HUES6 (cell line): ENCODE measurements around the gene CTBP1.

Source experiments
- H3K27ac ChIP-seq: 2 replicates; pipeline ENCODE4 v1.7.0; 2013; ENCODE audit warnings: low read depth, mild to moderate bottlenecking, low read length, inconsistent platforms
- H3K27me3 ChIP-seq: 2 replicates; pipeline ENCODE4 v1.6.1; 2013; ENCODE audit warnings: low read length; ENCODE audit not compliant: control insufficient read depth, insufficient read depth
- H3K36me3 ChIP-seq: 2 replicates; pipeline ENCODE4 v1.6.1; 2013; ENCODE audit warnings: low read length; ENCODE audit not compliant: control insufficient read depth, insufficient read depth
- H3K4me1 ChIP-seq: 2 replicates; pipeline ENCODE4 v1.6.1; 2013; ENCODE audit warnings: low read length; ENCODE audit not compliant: control insufficient read depth, insufficient read depth
- H3K4me3 ChIP-seq: 2 replicates; pipeline ENCODE4 v1.5.1; 2013; ENCODE audit warnings: low read depth, low read length
- H3K9ac ChIP-seq: one replicate; pipeline ENCODE4 v1.6.1; 2013; ENCODE audit warnings: mild to moderate bottlenecking, low read length
- H3K9me3 ChIP-seq: 2 replicates; pipeline ENCODE4 v1.6.1; 2013; ENCODE audit warnings: low read depth, low read length; ENCODE audit not compliant: control insufficient read depth, insufficient read depth

CTBP1 gene

GRCh38 chr4:1248245-1249147 is at the start of gene CTBP1:
Gene CTBP1 (minus strand): TSS chr4:1249130. CDS start chr4:1241331, 7,799 bp downstream.
- H3K27ac ChIP-seq, result peak within 1 kb of the TSS; percentile 98
- peak within 1 kb of the TSS; percentile 87 for H3K4me3 ChIP-seq
- peaks cover 15% of the 10 kb centered on the region for H3K4me1 ChIP-seq
- H3K27me3 ChIP-seq, result no peaks in the 10 kb centered on the region
- H3K36me3 ChIP-seq, result peaks cover 19% of the 10 kb centered on the region
- H3K9me3 ChIP-seq, result peaks cover 35% of the 10 kb centered on the region
- H3K9ac ChIP-seq, result peak within 1 kb of the TSS; percentile 95

GRCh38 chr4:1298461-1298860 is 49.5 kb upstream of the CTBP1 start:
- H3K4me1 ChIP-seq, result peaks cover 26% of the 10 kb centered on the region
- H3K4me3 ChIP-seq, result no peak overlapping the region
- no peaks in the 10 kb centered on the region for H3K27me3 ChIP-seq
- no peaks in the 10 kb centered on the region for H3K9me3 ChIP-seq
- H3K9ac ChIP-seq, result no peak overlapping the region
- no peak overlapping the region for H3K27ac ChIP-seq
- peaks cover 47% of the 10 kb centered on the region for H3K36me3 ChIP-seq

- Histone ChIP-seq H3K36me3 (peaks cover 47% of the 10 kb centered on the region), H3K4me1 (peaks cover 28% of the 10 kb centered on the region)
These were observed 48.8 kb upstream of the CTBP1 start for GRCh38 chr4:1297456-1298325.

GRCh38 chr4:1297023-1297395 is 48.1 kb upstream of the CTBP1 start:
- Histone ChIP-seq H3K36me3 (peaks cover 54% of the 10 kb centered on the region), H3K4me3 (no peak overlapping the region), H3K9ac (no peak overlapping the region), H3K4me1 (peaks cover 28% of the 10 kb centered on the region), H3K9me3 (no peaks in the 10 kb centered on the region), H3K27me3 (no peaks in the 10 kb centered on the region), H3K27ac (no peak overlapping the region)

More at GRCh38 chr4:1297456-1298325, 48.8 kb upstream of the CTBP1 start:
- Histone ChIP-seq H3K9ac (no peak overlapping the region), H3K27ac (no peak overlapping the region), H3K4me3 (no peak overlapping the region), H3K9me3 (no peaks in the 10 kb centered on the region), H3K27me3 (no peaks in the 10 kb centered on the region)

GRCh38 chr4:1296324-1297022 is 47.5 kb upstream of the CTBP1 start:
- H3K4me3 ChIP-seq, result no peak overlapping the region
- peaks cover 57% of the 10 kb centered on the region for H3K36me3 ChIP-seq
- H3K27ac ChIP-seq, result no peak overlapping the region

GRCh38 chr4:1295405-1296055 is 46.6 kb upstream of the CTBP1 start:
- no peaks in the 10 kb centered on the region for H3K27me3 ChIP-seq
- no peak overlapping the region for H3K27ac ChIP-seq
- H3K36me3 ChIP-seq, result peaks cover 50% of the 10 kb centered on the region
- no peaks in the 10 kb centered on the region for H3K9me3 ChIP-seq
- H3K9ac ChIP-seq, result no peak overlapping the region
- H3K4me3 ChIP-seq, result no peak overlapping the region
- peaks cover 31% of the 10 kb centered on the region for H3K4me1 ChIP-seq

More at GRCh38 chr4:1296324-1297022, 47.5 kb upstream of the CTBP1 start:
- no peaks in the 10 kb centered on the region for H3K9me3 ChIP-seq
- H3K9ac ChIP-seq, result no peak overlapping the region
- no peaks in the 10 kb centered on the region for H3K27me3 ChIP-seq
- peaks cover 28% of the 10 kb centered on the region for H3K4me1 ChIP-seq

GRCh38 chr4:1294891-1295290 is 46.0 kb upstream of the CTBP1 start:
- peaks cover 44% of the 10 kb centered on the region for H3K36me3 ChIP-seq
- no peak overlapping the region for H3K27ac ChIP-seq
- no peak overlapping the region for H3K9ac ChIP-seq
- H3K4me1 ChIP-seq, result peaks cover 31% of the 10 kb centered on the region
- no peak overlapping the region for H3K4me3 ChIP-seq
- H3K27me3 ChIP-seq, result no peaks in the 10 kb centered on the region
- H3K9me3 ChIP-seq, result no peaks in the 10 kb centered on the region

GRCh38 chr4:1294424-1294823 is 45.5 kb upstream of the CTBP1 start:
- H3K27ac ChIP-seq, result no peak overlapping the region
- H3K9ac ChIP-seq, result peak overlapping the region; percentile 23
- H3K36me3 ChIP-seq, result peaks cover 39% of the 10 kb centered on the region
- H3K4me3 ChIP-seq, result no peak overlapping the region
- no peaks in the 10 kb centered on the region for H3K27me3 ChIP-seq
- H3K9me3 ChIP-seq, result no peaks in the 10 kb centered on the region
- H3K4me1 ChIP-seq, result peaks cover 31% of the 10 kb centered on the region

GRCh38 chr4:1293991-1294390 is 45.1 kb upstream of the CTBP1 start:
- Histone ChIP-seq H3K4me1 (peaks cover 31% of the 10 kb centered on the region), H3K36me3 (peaks cover 37% of the 10 kb centered on the region), H3K27me3 (no peaks in the 10 kb centered on the region), H3K9ac (peak overlapping the region; percentile 23), H3K9me3 (no peaks in the 10 kb centered on the region), H3K27ac (no peak overlapping the region), H3K4me3 (no peak overlapping the region)

- Histone ChIP-seq H3K4me1 (peaks cover 31% of the 10 kb centered on the region), H3K27ac (no peak overlapping the region), H3K9ac (peak overlapping the region; percentile 10), H3K9me3 (no peaks in the 10 kb centered on the region), H3K4me3 (no peak overlapping the region), H3K36me3 (peaks cover 34% of the 10 kb centered on the region), H3K27me3 (no peaks in the 10 kb centered on the region)
These were observed 44.6 kb upstream of the CTBP1 start for GRCh38 chr4:1293531-1293941.
